ENCODE data around the gene ZFHX3.

- no peak for TF ChIP-seq POLR2A (IDR thresholded peaks at IDR 0.05)
- TF ChIP-seq, protein P1, sequence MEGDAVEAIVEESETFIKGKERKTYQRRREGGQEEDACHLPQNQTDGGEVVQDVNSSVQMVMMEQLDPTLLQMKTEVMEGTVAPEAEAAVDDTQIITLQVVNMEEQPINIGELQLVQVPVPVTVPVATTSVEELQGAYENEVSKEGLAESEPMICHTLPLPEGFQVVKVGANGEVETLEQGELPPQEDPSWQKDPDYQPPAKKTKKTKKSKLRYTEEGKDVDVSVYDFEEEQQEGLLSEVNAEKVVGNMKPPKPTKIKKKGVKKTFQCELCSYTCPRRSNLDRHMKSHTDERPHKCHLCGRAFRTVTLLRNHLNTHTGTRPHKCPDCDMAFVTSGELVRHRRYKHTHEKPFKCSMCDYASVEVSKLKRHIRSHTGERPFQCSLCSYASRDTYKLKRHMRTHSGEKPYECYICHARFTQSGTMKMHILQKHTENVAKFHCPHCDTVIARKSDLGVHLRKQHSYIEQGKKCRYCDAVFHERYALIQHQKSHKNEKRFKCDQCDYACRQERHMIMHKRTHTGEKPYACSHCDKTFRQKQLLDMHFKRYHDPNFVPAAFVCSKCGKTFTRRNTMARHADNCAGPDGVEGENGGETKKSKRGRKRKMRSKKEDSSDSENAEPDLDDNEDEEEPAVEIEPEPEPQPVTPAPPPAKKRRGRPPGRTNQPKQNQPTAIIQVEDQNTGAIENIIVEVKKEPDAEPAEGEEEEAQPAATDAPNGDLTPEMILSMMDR (IDR thresholded peaks at IDR 0.05): no peak
These were observed 198.9 kb downstream of the ZFHX3 start for GRCh38 chr16:72848759-72849664.

All from right lobe of liver (tissue), 4 donors.